HG03095 (cell line): ENCODE data around the gene MOGAT3.

Experiments
- ATAC-seq: cut with Tn5 transposase; IDR thresholded peaks from one replicate; pipeline ENCODE4 v1.9.1; 2021; ENCODE audit warnings: moderate library complexity; ENCODE audit not compliant: unreplicated experiment

Gene MOGAT3

DNA sequence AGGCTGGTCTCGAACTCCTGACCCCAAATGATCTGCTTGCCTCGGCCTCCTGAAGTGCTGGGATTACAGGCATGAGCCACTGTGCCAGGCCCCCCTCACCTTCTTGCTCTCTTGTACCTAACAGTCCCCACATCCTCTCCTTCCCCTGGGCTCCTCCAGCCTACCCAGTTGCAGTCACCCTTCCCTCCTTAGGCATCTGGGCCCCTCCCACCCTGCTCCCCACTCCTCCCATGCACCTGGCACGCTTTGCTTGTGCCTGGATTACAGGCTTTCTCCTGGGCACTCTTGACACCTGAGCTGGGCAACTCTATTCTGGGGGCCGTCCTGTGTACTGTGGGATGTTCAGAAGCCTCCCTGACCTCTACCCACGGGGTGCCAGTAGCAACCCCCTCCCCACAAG, 33.8 kb upstream of the MOGAT3 start:
- ATAC-seq = no peak

DNA sequence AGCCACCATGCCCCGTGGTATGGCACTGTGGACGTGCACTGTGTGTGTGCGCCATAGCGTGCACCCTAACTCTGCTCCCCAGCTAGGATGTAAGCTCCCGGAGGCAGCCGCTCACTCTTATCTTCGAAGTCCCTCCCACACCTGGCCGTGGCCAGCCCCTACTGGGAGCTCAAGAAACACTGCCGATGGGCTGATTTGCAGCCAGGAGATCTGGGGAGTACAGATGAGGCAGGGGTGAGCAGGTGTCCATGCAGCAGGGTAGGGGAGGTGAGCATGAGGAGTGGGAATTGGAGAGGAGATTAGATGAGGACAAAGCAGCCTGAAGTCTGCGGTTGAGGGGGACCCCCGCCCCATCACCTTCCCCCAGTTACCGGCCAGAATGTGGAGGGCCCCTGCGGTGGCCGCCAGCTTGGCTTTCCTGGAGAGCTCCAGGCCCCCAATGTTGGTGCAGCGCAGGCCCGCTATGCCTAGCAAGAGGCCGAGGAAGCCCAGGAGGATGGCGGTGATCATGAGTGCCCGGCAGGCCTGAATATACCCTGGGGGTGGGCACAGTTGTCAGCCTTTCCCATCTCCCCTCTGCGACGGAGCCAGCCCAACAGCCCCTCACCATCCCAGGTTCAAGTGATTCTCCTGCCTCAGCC, 33.2 kb upstream of the MOGAT3 start:
- ATAC-seq = no peak

DNA sequence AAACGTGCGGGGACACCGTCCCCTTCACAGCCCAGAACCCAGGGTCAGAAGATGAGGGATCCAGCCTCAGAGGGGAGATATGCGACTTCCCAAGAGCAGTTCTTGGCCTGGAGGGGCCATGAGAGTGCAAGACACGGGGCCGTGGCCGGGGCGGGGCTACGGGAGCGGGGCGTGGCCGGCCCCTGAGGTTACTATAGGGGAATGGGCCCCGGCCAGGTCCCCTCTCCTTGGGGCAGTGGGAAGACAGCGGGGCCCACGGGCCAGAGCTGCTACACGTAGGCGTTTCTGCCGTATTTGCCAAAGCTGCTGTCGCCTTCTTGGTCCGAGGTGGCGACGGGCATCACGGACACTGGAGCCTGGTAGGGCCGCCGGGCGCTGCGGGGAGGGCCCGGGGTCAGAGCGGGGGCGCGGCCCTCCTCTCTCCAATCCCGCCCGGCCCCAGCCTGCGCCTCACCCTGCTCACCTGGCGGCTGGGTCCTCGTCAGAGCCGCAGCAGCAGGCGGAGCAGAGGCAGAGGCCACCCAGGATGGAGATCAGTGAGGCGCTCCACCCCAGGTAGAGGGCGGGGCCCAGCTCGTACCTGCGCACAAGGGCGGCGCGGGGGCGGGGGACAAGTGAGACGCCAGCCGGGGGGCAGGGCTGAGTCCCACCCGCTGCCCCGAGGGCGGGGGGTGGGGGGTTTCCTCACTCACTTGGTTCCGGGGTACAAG, 31.5 kb upstream of the MOGAT3 start:
- ATAC-seq = no peak

DNA sequence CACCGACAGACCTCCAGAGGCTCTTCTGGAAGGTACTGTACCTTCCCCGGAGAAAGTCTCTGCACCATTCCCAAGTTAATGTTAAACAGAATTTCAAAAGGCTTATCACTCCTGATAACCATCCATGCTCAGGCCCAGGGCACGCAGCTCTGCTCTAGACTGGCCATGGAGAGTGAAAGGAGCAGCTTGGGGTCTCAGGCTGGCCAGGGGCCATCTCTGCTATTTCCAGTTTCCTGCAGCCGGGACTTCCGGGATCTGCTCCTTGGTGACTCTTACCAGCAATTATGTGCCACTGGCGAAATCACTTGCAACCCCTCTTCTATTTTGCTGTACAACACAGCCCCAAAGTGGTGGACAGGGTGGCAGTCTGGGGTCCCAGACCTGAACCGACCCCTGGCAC, 30.8 kb upstream of the MOGAT3 start:
- ATAC-seq = no peak

DNA sequence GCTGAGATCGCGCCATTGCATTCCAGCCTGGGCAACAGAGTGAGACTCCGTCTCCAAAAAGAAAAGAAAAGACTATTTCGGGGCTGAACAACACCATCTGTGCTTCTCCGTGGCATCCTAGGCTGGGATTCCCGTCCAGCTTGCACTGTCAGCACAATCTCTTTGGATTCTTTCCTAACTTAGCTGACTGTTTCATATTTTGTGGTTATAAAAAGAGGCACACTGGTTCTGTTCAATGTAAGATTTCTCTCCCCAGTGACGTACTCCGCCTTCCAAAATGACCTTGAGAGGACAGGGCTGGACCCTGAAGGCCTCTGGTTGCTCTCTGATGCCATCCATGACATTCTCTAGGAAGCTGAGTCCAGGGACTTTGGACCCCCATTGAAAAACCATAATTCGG, 25.9 kb upstream of the MOGAT3 start:
- ATAC-seq = no peak

DNA sequence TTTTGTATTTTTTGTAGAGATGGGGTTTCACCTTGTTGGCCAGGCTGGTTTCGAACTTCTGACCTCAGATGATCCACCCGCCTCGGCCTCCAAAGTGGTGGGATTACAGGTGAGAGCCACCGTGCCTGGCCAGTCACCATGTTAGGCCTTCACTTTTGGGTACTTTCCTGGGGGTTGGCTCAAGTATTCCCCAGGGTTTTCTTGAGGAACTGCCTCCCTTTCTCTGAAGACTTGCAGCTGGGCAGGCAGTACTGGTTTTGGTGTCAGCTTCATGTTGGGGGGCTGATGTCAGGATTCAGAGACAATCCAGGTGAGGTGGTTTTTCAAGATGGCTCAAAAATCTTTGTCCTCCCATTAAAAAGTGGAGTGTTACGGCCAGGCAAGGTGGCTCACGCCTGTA, 24.8 kb upstream of the MOGAT3 start:
- no peak for ATAC-seq

DNA sequence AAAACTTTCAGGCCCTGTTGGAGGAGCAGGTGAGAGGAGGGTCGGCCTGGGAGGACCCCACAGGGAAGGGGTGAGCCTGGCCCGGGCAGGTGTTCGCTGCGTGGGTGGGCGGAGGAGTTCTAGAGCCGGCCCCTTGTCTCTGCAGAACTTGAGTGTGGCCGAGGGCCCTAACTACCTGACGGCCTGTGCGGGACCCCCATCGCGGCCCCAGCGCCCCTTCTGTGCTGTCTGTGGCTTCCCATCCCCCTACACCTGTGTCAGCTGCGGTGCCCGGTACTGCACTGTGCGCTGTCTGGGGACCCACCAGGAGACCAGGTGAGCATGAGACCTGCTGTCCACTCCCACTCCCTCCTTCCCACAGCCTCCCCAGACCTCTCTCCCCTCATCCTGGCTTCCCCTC, 22.7 kb upstream of the MOGAT3 start:
- ATAC-seq = no peak

DNA sequence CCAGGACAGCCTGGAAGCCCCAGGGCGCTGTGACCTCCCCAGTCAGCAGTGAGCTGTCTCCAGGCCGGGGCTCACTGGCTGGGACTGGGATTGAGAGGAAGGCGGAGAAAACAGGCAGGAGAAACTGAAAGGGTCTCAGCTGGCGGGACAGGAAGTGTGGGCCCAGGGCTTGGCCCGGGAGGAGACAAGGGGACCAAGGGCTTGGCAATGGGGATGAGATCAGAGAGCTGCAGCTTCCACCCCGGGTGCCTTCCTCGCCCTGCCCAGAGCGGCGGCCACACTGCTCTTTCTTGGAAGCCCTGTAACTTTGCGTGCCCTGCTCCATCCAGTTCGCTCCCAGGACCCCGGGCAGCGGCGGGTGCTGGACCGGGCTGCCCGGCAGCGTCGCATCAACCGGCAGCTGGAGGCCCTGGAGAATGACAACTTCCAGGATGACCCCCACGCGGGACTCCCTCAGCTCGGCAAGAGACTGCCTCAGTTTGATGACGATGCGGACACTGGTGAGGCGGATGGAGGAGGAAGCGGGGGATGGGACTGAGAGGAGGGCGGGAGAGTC, 21.5 kb upstream of the MOGAT3 start:
- ATAC-seq = no peak

DNA sequence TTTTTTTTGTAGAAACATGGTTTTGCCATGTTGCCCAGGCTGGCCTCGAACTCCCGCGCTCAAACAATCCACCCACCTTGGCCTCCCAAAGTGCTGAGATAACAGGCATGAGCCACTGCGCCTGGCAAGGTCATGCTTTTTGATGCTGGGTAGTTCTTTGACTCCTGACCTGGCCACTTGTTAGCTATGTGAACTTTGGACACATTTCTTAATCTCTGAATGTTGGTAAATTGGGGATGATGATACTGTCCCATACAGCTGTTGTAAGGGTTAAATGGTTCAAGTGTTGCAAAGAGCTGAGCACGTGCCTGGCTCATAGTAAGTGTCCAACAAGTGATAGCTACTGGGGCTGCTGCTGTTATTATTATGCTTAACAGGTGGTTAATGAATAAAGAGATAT, 19.5 kb upstream of the MOGAT3 start:
- no peak for ATAC-seq

DNA sequence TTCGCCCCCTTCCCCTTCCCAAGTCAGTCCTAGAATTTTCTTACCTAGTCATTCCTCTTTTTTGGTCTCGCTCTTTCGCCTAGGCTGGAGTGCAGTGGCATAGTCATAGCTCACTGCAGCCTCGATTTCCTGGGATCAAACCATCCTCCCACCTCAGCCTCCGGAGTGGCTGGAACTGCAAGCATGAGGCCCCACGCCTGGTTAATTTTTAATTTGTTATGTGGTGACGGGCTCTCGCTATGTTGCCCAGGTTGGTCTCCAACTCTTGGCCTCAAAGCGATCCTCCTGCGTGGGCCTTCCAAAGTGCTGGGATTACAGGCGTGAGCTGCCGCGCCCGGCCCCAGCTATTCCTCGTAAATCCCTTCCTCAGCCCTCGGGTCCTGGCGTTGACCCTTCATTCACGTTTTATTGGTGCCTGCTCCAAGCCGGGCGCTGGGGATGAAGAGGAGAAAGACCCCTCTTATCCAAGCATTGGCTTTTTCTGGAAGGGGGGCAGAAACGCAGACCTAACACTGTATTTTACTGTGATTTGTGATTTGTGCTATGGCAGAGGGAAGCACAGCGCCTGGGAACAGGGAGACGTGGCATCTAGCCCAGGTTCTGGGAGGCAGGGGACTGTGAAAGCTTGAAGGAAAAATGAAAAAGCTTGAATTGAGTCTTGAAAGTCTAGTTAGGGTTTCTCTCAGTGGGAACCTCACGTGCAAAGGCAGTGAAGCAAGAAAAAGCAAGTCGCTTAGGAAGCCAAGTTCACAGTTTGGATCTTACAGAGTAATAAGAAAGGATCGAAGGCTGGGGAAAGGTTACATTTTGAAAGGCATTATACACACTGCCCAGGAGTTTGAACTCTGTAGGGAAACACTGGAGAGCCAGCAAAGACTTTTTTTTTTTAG, 17.6 kb upstream of the MOGAT3 start:
- no peak for ATAC-seq

DNA sequence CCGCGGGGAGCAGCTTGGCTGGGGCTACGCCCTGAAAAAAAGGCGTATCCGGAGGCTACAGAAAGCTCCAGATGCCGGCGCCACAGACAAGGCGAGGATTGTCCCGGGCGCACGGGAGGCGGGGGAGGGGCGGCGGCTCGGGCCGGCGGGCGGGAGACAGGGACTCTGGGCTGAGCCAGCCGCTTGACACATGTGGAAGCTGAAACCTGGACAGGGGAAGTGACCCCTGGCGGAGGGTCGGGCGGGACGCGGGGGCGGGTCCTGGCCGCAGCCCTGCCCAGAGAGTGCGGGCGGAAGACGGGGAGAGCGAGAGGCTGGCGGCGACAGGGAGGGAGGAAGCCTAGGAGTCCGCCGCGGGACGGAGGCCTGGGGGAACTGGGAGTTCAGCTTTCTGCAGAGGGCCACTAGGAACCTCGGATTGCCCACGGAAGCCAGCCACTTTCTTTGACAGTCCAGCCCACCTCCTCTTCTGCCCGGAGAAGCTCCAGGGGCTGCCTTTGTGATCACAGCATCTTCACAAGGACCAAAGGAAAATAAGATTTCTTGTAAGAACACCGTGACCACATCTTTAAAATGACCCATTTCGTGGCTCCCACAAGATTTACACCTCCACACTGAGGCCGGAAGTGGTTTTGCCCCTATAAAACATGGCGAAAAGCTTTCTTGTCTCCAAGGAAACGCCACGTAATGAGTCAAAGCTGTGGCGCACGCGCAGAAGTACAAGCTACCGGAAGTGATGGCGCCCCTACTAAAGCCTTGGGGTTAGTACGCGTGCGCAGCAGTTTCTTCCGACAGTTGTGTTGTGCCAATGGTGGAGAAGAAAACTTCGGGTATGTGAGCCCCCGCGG, 16.8 kb upstream of the MOGAT3 start, which contains the start of the genes PLOD3 and ZNHIT1:
Gene PLOD3 (minus strand): TSS at position 194 of the 848 bp plus-strand sequence. CDS start 307 bp downstream, outside the sequence.
Gene ZNHIT1 (plus strand): TSS at position 778 of the 848 bp plus-strand sequence. CDS start 31 bp downstream, at position 809.
- ATAC-seq = peak; percentile 63

DNA sequence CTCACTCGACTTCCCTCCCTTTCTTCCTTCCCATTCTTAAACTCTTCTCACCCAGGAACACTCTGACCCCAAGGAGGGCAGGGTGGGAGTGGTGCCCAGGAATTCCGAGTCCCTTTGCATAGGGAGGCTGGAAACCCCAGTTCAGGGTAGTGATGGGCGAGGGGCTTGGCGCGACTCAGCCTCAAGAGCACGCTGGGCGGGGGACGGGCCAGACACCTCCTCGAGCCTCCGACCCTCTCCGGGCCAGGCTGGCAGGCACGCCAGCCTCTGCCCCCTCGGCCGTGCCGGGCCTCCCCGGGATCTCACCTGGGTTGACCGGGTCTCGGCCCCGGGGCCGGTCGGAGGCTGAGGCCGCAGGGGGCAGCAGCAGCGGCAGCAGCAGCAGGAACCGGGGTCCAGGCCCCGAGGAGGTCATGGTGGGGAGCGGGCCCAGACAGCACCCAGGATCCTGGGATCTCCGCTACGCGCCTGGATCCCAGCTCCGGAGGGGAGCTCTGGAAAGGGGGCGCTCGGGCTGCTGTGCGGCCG, 16.1 kb upstream of the MOGAT3 start:
- ATAC-seq = peak; percentile 10

DNA sequence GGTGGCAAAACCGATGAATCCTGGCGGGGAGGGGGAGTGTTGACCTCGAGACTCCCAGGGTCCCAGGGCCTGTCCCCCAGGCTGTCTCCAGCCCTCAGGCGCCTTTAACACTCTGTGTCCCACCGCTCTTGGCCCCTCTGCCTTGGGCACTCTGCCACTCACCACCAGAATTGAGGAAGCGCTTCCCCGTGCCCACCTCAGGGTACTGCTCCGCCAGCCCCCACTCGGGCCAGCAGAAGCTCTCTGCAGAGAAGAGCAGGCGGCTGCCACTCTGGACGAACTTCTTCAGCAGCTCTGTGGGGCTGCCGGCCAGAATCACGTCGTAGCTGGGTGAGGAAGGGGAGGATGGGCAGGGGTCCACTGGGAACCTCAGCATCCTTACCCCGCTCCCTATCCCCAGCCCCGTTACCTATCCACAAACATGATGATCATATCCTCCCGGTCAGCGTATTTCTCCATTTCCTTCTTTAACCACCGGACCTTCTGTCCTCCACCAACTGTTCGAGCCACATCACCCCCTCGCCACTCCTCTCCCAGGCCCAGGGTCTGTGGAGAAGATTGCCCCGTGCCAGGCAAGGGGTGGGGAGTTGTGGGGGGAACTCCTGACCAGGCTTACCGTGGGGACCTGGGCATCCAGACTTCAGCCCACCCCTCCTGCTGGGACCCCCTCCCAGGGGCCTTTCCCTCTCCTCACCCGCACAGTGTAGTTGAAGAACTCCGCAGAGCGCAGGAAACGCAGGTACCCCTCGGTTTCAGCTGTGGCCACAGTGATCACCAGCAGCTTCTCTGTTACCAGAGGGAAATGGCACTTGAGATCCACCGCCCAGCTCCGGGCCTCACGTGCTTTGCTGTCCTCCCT, 15.4 kb upstream of the MOGAT3 start:
- ATAC-seq = no peak

DNA sequence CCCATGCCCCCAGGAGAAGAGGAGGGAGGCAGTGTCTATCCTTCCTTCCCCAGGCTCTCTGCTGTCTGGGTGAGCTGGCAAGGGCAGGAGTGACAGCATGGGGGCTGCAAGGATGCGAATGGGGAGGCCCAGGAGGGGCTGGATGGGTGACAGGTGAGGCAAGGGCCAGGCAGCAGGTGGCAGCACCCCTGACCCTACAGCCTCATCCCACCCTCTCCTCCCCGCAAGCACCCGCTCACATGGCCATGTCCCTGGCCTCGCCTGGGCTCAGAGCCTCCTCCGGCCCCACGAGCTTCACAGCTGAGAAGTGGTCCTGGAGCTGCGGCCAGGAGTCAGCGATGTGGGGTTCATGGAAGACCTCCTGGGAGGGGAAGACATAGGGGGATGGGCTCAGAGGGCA, 11.2 kb upstream of the MOGAT3 start:
- ATAC-seq = no peak

DNA sequence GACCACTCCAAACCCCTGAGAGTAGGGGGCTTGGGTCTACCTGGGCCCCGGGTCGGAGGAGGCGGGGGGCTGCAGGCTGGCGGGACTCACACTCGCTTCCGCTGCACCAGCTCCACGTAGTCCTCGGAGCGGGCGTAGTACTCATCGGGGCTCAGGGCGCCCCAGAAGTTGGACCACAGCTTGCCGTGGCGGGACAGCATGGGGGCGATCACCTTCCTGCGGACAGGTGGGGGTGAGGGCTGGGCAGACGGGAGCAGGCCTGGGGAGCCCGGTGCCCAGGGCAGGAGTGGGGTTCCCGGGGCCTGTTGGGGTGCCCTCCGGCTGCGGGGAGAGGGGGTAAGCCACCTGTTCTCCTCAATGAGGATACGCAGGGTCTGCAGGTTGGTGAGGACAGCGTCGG, 10.7 kb upstream of the MOGAT3 start:
- no peak for ATAC-seq

DNA sequence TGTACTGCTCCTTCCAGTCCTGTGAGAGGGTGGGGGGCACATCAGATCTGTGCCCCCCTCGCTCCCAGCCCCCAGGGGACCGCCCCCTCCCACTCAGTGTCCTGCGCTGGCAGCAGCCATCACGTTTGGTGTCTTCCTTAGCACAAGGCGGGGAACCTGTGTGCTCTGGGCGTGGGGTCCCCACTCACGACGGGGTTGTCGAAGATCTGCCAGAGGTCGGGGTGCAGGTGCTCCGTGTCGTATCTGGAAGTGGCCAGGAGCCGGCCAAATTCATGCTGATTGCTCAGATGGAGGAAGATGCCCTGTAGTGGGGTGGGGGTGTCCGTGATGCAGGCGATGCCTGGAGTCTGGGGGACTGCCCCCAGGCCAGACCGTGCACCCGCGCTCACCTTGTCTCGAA, 9.3 kb upstream of the MOGAT3 start:
- ATAC-seq = no peak

DNA sequence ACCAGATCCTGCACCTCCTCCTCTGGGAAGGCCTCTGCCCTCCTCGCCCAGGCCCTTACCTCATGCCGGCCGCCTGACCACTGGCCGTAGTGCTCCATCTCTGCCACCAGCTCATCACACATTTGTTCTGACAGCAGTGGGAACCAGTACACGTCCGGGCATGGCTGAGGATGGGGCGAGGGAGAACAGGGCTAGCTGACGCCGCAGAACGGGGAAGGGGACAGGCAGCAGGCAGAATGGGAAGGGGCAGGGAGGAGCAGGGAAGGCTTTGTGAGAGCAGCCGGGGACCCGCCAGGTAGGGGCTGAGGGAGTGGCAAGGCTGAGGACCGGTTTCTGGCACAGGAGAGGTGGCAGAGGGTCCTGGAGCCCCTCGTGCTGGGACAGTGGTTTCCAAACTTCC, 8.0 kb upstream of the MOGAT3 start:
- no peak for ATAC-seq

DNA sequence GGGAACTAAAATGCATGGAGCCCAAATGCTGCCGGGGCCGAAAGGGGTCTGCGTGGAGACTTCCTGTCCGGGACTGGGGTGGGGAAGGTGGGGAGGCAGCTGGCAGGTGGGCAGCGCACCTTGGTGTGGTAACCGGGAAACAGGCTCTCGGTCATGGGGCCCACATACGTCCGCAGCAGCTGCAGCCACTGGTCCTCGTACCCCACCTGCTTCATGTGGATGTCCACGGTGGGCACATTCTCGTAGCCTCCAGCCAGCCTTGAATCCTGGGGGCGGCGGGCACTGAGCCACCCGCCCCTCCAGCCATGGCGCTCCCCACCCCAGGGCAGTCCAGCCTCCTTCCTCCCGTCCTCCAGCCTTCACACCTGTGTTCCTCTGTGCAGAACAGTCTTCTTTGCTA, 6.6 kb upstream of the MOGAT3 start:
- ATAC-seq = no peak

DNA sequence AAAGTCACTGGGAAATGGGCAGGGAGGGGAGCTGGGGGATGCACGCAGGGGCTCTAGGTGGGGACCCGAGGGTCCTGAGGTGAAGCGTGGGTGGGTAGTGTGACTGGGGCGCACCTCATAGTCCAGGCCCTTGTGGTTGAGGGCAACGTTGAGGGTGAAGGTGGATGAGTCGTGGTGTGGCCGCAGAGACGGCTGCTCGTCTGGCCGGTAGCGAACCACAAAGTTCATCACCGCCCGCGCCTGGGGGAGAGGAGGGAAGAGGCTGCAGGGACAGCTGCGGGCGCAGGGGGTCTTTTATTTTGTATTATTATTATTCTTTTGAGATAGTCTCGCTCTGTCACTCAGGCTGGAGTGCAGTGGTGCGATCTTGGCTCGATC, 5.8 kb upstream of the MOGAT3 start:
- ATAC-seq = no peak
